ENCODE results near the gene KRTAP10-12.
"Not testable (repeated sequence)": the region's sequence is repeated elsewhere in the genome, so short reads cannot be mapped to it uniquely, and the experiment has no call there.

Gene KRTAP10-12

GRCh38 chr21:44697172-44697810, at the start of gene KRTAP10-12:
Gene KRTAP10-12, plus strand, starts transcription at chr21:44697172. Its CDS starts 30 bp downstream, at chr21:44697202.
- not testable (repeated sequence) for H3K4me3 ChIP-seq (ENCODE audit: low read depth, low read length); DNase-seq (ENCODE audit: low read depth)

- DNase-seq (ENCODE audit: low read depth) = no peak
- no peak for TF ChIP-seq CTCF (IDR thresholded peaks at IDR 0.05; ENCODE audit: insufficient read depth, low read depth, low read length, missing control alignments)
- no peak overlapping the region for H3K4me3 ChIP-seq (ENCODE audit: low read depth, low read length)
Measured at GRCh38 chr21:44647222-44647552, 49.8 kb upstream of the KRTAP10-12 start.

GRCh38 chr21:44648557-44649311, 48.2 kb upstream of the KRTAP10-12 start:
- H3K4me3 ChIP-seq (ENCODE audit: low read depth, low read length) = no peak overlapping the region
- TF ChIP-seq CTCF (IDR thresholded peaks at IDR 0.05; ENCODE audit: insufficient read depth, low read depth, low read length, missing control alignments) = no peak
- DNase-seq (ENCODE audit: low read depth) = no peak

GRCh38 chr21:44649521-44650100, 47.4 kb upstream of the KRTAP10-12 start:
- no peak for DNase-seq (ENCODE audit: low read depth)
- no peak for TF ChIP-seq CTCF (IDR thresholded peaks at IDR 0.05; ENCODE audit: insufficient read depth, low read depth, low read length, missing control alignments)
- H3K4me3 ChIP-seq (ENCODE audit: low read depth, low read length) = no peak overlapping the region

GRCh38 chr21:44650265-44650972, 46.6 kb upstream of the KRTAP10-12 start:
- no peak for DNase-seq (ENCODE audit: low read depth)
- no peak for TF ChIP-seq CTCF (IDR thresholded peaks at IDR 0.05; ENCODE audit: insufficient read depth, low read depth, low read length, missing control alignments)
- no peak overlapping the region for H3K4me3 ChIP-seq (ENCODE audit: low read depth, low read length)

- DNase-seq (ENCODE audit: low read depth) = no peak
- no peak overlapping the region for H3K4me3 ChIP-seq (ENCODE audit: low read depth, low read length)
- no peak for TF ChIP-seq CTCF (IDR thresholded peaks at IDR 0.05; ENCODE audit: insufficient read depth, low read depth, low read length, missing control alignments)
Measured at GRCh38 chr21:44650973-44651675, 45.8 kb upstream of the KRTAP10-12 start.

All from GM12865 (cell line).